UCSD-AML1 (cell line): ENCODE measurements around the gene PSKH1.
A peak's percentile ranks its signal among the peaks of the same experiment; 100 is the strongest.
"Not testable (repeated sequence)": the region's sequence is repeated elsewhere in the genome, so short reads cannot be mapped to it uniquely, and the experiment has no call there.

Source experiments
- DNase-seq: peaks from one replicate; lab custom pipeline; 2025; ENCODE audit not compliant: unreplicated experiment; lab: John Stamatoyannopoulos, UW

PSKH1 gene

GRCh38 chr16:67923414-67924116 lies 30.5 kb downstream of the PSKH1 start:
- DNase-seq: no peak

DNA sequence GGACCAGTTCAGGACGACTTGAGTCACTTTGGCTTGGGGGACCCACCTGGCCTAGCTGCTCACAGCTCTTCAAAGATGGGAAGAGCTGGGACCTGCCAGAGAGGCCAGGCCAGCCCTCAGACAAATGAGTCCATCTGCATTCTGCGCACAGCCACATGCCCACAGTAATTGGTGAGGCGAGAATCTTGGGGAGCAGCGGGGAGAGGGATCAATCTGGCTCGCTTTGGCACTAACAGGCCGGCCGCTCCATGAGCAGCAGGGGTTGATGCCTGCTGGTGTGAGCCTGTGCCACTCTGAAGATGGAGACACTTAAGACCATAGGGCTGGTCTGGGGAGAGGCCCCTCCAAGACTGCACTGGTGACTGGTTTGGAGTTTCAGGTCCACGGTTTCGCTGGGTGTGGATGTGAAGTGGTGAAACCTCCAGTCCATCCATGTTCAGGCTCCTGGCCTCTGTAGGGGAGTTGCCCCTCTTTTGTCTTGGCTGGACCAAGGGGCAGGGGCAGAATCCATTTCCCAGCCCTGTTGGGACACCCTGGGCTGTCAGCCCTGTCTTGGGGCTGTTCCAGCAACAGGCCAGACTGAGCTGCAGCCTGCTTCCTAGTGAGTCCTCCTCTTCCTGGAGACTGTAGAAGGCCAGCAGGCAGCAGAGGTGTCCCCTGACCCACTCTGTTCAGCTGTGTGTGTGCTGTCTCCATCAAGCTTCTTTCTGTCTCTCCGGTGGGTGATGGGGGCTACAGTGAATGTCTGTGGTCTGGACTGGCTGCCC lies 31.3 kb downstream of the PSKH1 start:
- DNase-seq: no peak

DNA sequence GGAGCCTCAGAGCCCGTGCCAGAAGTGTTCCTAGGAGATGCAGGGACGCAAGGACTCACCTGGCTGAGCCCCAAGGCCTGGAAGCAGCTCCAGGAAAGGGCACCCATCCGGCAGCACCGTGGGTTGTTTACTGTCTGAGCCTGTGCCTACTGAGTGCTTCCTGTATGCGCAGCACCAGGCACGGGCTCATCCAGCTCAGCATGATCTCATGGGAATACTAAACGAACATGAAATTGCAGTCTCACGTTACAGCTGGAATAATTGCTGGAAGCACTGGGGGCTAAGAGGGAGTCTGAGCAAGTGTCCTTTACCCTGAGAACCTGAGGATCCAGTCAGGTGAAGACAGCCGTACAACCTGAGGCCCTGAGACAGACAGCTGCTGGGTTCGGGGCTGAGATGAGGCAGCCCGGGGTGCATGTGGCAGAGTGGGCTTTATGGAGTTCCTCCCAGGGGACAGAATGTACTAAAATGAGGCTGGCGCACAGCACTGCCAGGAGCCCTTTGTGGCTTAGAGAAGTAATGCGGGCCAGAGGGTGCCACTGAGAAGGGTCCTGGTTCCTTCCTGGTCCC lies 33.2 kb downstream of the PSKH1 start:
- no peak for DNase-seq

DNA sequence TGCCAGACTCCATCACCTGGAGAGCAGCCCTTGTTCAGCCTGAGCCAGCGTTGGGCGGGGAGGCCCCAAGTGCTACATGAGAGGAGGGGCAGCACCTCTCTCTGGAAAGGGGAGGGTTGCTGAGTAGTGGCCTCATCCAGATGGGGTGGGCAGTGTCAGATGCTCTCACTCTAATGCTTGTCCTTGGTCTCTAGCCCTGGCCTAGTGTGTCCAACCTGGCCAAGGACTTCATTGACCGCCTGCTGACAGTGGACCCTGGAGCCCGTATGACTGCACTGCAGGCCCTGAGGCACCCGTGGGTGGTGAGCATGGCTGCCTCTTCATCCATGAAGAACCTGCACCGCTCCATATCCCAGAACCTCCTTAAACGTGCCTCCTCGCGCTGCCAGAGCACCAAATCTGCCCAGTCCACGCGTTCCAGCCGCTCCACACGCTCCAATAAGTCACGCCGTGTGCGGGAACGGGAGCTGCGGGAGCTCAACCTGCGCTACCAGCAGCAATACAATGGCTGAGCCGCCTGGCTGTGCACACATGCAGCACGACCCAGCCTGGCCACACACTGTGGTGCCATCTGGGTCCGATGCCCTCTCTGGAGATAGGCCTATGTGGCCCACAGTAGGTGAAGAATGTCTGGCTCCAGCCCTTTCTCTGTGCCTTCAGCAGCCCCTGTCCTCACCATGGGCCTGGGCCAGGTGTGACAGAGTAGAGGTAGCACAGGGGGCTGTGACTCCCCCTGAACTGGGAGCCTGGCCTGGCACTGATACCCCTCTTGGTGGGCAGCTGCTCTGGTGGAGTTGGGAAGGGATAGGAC lies 34.3 kb downstream of the PSKH1 start:
- no peak for DNase-seq

DNA sequence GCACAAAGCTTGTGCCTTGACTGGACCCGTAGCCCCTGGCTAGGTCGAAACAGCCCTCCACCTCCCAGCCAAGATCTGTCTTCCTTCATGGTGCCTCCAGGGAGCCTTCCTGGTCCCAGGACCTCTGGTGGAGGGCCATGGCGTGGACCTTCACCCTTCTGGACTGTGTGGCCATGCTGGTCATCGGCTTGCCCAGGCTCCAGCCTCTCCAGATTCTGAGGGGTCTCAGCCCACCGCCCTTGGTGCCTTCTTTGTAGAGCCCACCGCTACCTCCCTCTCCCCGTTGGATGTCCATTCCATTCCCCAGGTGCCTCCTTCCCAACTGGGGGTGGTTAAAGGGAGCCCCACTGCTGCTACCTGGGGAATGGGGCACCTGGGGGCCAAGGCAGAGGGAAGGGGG lies 35.1 kb downstream of the PSKH1 start:
- DNase-seq: no peak

GRCh38 chr16:67928561-67929364 lies 35.7 kb downstream of the PSKH1 start:
- DNase-seq: peak; percentile 61

GRCh38 chr16:67930191-67930590 lies 37.1 kb downstream of the PSKH1 start:
- DNase-seq: no peak

DNA sequence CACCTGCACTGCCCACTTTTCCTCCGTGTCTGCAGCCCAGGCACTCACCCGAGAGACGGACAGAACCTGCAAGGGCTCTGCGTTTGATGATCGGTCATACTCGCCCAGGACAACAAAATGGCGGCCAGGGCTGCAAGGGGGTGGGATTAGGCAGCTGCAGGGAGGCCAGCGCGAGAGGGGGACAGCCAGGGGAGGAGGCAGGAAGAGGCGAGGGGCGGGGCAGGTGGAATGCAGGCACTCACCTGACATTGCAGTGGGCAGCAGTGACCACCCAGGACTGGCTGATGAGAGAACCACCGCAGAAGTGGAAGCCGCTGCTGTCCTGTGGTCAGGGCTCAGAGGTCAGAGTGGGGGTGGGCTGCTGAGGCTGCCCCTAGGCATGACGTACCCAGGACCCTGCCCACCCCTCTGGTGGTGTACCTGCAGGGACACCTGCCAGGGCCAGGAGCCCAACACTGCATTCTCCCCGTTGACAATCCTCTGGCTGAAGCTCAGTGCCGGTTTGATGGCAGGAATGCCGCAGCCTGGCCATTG lies 37.7 kb downstream of the PSKH1 start:
- no peak for DNase-seq

DNA sequence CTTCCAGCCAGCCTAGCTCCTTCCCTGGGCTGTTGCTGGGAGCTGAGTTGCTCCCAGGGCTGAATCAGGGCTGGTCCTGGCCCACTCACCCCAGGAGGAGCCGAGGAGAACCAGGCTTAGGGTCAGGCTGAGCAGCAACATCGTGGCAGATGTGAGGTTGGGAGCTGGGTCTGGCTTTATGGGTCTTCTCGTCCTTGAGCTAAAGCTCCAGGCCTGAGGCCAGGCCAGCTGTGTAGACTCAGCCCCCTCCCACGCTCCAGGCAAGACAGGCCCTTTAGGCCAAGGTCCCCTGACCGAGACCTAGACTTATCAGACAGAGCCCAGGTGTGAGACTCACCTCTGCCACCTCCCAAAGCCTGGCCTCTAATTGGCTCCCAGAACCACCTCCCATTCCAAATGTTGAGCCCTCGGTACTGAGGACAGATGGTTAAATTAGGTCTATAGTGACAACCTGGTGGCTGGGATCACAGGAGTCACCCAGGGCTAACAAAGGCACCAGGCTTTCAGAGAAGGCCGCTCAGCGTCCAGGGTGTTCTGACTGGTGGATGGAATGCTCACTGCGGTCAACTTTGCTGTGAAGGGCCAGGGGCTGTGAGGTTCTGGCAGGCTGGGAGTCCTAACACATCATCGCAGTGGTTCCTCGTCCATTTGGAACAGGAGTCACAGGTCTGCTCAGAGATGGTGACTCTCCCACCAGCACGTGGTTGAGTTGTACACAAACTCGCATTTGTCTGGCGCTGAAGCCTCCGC lies 38.8 kb downstream of the PSKH1 start, which contains the start of gene CTRL:
Gene CTRL (minus strand): TSS at position 151 of the 750 bp plus-strand sequence. CDS start 10 bp downstream, at position 141.
- no peak for DNase-seq

- DNase-seq: no peak
These were observed 39.4 kb downstream of the PSKH1 start for GRCh38 chr16:67932462-67932840.

- no peak for DNase-seq
These were observed 40.8 kb downstream of the PSKH1 start for GRCh38 chr16:67933805-67934204.

DNA sequence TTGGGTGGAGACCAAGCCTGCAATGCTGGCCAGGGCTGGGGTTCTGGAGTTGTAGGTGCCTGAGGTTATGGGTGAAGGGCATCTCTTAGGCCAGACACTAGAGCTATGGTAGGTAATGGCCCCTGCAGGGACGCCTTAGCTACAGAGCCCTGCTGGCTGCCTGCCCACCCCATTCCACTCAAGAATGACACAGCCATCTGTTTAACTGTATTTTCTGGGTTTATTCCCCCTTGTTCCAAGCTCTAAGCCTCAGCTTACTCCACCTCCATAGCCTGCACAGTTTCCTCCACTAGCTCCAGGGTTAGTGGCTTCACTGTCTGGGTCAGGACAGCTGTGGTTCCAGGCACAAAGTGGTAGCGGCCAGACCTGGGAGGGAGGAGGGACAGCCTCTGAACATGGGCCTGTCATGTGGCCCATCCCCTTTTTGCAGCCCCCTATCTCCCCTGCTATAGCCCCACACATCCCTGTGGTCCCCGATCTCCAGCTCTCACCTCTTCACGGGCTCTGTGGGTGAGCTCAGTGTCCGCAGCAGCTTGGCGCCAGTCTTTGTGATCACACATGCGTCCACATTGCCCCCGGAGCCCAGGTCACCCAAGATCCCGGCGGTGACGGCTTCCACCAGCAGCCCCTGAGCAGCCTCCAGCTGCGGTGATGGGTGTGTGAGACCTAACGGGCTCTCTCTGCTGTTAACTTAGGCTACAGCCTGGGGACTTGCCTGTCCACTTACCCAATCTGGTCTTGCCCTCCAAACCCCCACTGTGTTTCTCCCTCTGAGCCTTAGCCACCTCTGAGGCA lies 41.4 kb downstream of the PSKH1 start:
- DNase-seq: no peak

DNA sequence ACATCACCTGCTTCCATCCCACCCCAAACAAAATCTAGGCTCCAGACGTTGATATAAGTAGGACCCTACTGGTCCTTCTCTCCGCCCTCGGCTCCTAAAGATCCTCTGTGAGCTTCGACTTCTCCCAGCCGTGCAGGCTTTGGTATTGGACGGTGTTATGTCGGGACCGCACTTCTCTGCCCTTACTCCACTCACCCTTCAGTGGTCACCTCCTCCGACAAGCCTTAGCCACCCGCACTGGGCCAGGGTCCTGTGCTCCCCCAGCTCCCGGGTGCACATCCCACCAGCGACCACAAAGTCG lies 42.0 kb downstream of the PSKH1 start:
- no peak for DNase-seq

- peak; percentile 92 for DNase-seq
These were observed 42.5 kb downstream of the PSKH1 start for GRCh38 chr16:67935402-67936123.

- peak; percentile 70 for DNase-seq
These were observed 43.2 kb downstream of the PSKH1 start, which contains the start of gene PSMB10 for GRCh38 chr16:67936124-67936879. Gene PSMB10, minus strand, starts transcription at chr16:67936850. Its CDS starts 101 bp downstream, at chr16:67936749.

DNA sequence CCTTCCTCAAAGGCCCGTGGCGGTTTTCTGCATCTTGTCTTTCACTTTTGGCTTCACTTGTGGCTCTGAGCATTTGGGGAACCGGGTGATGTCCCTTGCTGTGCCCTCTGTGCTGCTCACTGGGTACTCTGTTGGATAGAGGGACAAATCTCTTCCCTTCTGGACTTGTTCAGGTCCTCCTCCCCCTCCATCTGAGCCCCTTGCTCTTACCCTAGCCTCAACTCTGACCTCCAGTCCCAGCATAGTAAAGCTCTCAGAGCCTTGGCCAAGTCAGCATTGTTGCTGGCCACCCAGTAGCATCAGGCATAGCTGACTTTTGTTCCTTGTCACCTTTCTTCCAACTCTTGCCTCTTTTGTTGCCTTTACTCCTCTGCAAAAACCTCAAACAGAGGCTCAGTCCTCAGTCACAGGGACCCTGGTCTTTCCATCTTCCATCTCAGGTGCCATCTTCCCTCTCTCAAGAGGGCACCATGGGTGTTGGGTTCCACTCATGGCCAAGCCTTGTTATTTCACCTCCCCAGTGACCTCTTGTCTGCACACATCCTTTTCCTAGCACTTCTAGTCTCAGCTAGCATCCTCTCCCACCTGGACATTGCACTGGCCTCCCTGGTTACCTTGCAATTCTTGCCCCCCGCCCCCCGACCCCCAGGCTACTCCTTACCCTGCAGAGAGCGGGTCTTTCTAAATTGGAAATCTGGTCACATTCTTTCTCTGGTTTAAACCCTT lies 44.0 kb downstream of the PSKH1 start:
- no peak for DNase-seq

DNA sequence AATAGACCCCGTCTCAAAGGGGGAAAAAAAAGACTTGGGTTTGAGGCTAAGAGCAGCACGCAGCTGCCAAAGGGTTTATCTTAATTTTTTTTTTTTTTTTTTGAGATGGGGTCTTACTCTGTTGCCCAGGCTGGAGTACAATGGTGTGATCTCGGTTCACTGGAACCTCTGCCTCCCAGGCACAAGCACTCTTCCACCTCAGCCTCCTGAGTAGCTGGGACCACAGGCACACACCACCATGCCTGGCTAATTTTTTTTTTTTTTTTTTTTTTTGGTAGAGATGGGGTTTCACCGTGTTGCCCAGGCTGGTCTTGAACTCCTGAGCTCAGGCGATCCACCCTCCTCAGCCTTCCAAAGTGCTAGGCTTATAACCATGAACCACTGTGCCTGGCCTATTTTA lies 44.7 kb downstream of the PSKH1 start:
- not testable (repeated sequence) for DNase-seq
